Measurements from ENCODE around the gene FRMD4A.

- TF ChIP-seq CTCF (conservative IDR thresholded peaks at IDR 0.05 in 1 of 2, IDR thresholded peaks at IDR 0.05 in 1 of 2; ENCODE audit: extremely low read depth in 1 of 2, insufficient read depth in 1 of 2, low read depth in 1 of 2, low read length in 2 of 2) (no peak), EZH2 (IDR thresholded peaks at IDR 0.05; ENCODE audit: borderline replicate concordance, low read length) (no peak)
Measured at GRCh38 chr10:14334771-14335170, 4.0 kb upstream of the FRMD4A start.
